Tibial nerve (tissue), 4 donors: ENCODE measurements around the gene TRERF1. TPM values are rescaled to one million over a fixed set of nuclear protein-coding genes. Genes with fewer than 3 reads are reported as not detected.

Source experiments
- DNase-seq, 2 donors: peaks; one replicate each; pipeline ENCODE4 v3.0.0-alpha.2; 2019; ENCODE audit warnings: low spot score in 2 of 2
- H3K27ac ChIP-seq, 4 donors: fragments of 200-600 bp; sonication (generic) in 3 of 4; one replicate each; pipeline ENCODE4 v1.5.1; 2017 to 2019; ENCODE audit warnings: mild to moderate bottlenecking in 1 of 4
- H3K27me3 ChIP-seq, 2 donors: fragments of 200-600 bp; sonication (generic) in 1 of 2; one replicate each; pipeline versions ENCODE4 v1.5.1 to v1.6.0; 2017 to 2019
- H3K36me3 ChIP-seq, 3 donors: fragments of 200-600 bp; sonication (generic); one replicate each; pipeline ENCODE4 v1.5.1; 2018 to 2019
- H3K4me1 ChIP-seq, 4 donors: fragments of 200-600 bp; sonication (generic) in 3 of 4; one replicate each; pipeline ENCODE4 v1.5.1; 2017 to 2019
- H3K4me3 ChIP-seq, 4 donors: fragments of 200-600 bp; sonication (generic) in 3 of 4; one replicate each; pipeline ENCODE4 v1.5.1; 2017 to 2019; ENCODE audit warnings: mild to moderate bottlenecking in 1 of 4, moderate library complexity in 1 of 4
- H3K9me3 ChIP-seq, 4 donors: fragments of 200-600 bp; sonication (generic) in 3 of 4; one replicate each; pipeline ENCODE4 v1.5.1; 2017 to 2019
- EP300 ChIP-seq, 2 donors: sonication (generic); formaldehyde crosslinking; IDR thresholded peaks; one replicate each; pipeline ENCODE4 v1.6.1; 2017; ENCODE audit warnings: antibody characterized with exemption in 2 of 2, mild to moderate bottlenecking in 1 of 2
- POLR2A ChIP-seq, 2 donors: fragments of 450-650 bp; IDR thresholded peaks; one replicate each; pipeline ENCODE4 v1.6.1; 2017; ENCODE audit warnings: antibody characterized with exemption in 2 of 2, mild to moderate bottlenecking in 2 of 2, moderate library complexity in 2 of 2
- WGBS, 2 donors: methylation state at CpG; one replicate each; pipeline ENCODE4 v1.1.5; 2018; 5-methylcytosine and 5-hydroxymethylcytosine counted together
- total RNA-seq, 4 donors: library from RNA; depleted of rRNA; stranded (reverse); fragments of >200 nt; gene quantifications; one replicate each; pipeline ENCODE4 v1.1.0, GENCODE V29; 2016
- TF ChIP-seq, protein P1 (sequence below), 5 experiments: fragments of 200-600 bp in 3 of 5; fragments of 450-650 bp in 2 of 5; sonication (generic) in 3 of 5; IDR thresholded peaks; one replicate each; pipeline ENCODE4 v1.5.1; 2016 to 2019; ENCODE audit warnings: antibody characterized with exemption in 5 of 5, mild to moderate bottlenecking in 3 of 5, moderate library complexity in 2 of 5

TRERF1 gene
- total RNA-seq, 4 donors from 2014 or later: 4.2 to 7.2 (median 4.9) TPM

DNA sequence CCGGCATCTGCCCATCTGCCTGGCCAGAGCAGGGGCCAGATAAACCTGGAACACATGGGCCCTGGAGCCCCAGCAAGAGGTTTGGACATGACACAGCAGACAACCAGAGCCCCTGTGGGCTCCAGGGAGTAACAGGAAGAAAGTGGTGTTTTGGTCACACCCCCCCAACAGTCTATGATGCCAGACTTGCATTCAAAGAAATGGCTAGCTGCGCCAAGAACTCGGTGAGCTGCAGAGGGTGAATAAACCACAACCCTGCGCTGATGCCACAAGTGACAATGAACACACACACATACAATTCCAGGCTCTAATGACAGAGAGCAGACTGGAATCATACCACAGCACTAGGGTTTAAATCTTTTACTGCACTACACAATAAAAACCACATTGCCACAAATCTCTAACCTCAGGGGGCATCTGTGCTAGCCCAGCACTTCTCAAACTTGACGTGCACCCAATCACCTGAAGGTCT is 34.0 kb downstream of the TRERF1 start:
- Histone ChIP-seq H3K4me1 (no peaks in the 10 kb centered on the region), H3K27ac (no peak overlapping the region), H3K36me3 (no peaks in the 10 kb centered on the region), H3K27me3 (no peaks in the 10 kb centered on the region), H3K4me3 (no peak overlapping the region), H3K9me3 (no peaks in the 10 kb centered on the region)
- TF ChIP-seq, protein P1, sequence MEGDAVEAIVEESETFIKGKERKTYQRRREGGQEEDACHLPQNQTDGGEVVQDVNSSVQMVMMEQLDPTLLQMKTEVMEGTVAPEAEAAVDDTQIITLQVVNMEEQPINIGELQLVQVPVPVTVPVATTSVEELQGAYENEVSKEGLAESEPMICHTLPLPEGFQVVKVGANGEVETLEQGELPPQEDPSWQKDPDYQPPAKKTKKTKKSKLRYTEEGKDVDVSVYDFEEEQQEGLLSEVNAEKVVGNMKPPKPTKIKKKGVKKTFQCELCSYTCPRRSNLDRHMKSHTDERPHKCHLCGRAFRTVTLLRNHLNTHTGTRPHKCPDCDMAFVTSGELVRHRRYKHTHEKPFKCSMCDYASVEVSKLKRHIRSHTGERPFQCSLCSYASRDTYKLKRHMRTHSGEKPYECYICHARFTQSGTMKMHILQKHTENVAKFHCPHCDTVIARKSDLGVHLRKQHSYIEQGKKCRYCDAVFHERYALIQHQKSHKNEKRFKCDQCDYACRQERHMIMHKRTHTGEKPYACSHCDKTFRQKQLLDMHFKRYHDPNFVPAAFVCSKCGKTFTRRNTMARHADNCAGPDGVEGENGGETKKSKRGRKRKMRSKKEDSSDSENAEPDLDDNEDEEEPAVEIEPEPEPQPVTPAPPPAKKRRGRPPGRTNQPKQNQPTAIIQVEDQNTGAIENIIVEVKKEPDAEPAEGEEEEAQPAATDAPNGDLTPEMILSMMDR (IDR thresholded peaks at IDR 0.05): no peak
- TF ChIP-seq EP300 (IDR thresholded peaks at IDR 0.05): no peak
- no peak for TF ChIP-seq POLR2A (IDR thresholded peaks at IDR 0.05)
- WGBS, 2 donors: 67 to 79% methylated on average over 5 of the region's 5 CpGs
- no peak for DNase-seq

DNA sequence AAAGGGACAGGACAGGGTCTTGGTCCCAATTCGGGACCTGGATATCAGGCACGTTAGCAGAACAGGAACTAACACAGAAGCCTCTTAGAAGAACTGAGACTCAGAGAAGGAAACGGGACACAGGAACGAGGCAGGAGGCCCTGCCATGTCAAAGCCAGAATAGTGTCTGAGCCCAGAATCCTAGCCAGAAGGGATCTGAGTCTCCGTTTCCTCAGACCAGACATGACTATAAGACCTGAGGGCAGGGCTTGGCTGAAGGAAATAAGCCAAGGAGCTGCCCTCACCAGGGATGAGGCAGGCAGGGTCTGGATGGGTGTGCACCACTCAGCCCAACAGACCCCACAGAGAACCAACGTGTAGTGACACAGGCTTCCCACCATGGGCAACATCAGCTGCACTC is 40.3 kb downstream of the TRERF1 start:
- DNase-seq: no peak
- WGBS, 2 donors: 72 to 75% methylated on average over 6 of the region's 6 CpGs
- Histone ChIP-seq H3K27ac (no peak overlapping the region), H3K36me3 (no peaks in the 10 kb centered on the region), H3K4me3 (no peak overlapping the region), H3K4me1 (peaks cover 0 to 16% (median 8%) of the 10 kb centered on the region in 4 donors), H3K27me3 (no peaks in the 10 kb centered on the region), H3K9me3 (no peaks in the 10 kb centered on the region)
- no peak for TF ChIP-seq POLR2A (IDR thresholded peaks at IDR 0.05)
- TF ChIP-seq, protein P1 (IDR thresholded peaks at IDR 0.05): no peak
- no peak for TF ChIP-seq EP300 (IDR thresholded peaks at IDR 0.05)

DNA sequence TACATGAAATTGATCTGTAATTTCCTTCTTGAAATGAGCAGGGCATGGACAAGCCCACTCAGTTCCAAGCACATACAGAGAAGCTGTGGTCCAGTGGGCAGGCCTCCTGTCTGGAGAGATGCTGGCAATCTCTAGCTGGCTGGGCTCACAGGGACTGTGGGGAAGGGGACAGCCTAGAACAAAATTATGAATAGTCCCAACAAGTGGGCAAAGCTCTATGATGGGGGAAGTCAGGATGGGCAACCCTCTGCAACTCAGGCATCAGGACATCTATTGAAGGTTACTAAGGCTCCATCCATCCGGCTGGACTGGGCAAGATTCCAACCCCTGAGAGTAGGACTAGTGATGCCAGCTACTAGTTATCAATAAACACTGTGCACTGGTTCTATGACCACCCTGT is 40.9 kb downstream of the TRERF1 start:
- H3K9me3 ChIP-seq: no peaks in the 10 kb centered on the region
- no peaks in the 10 kb centered on the region for H3K27me3 ChIP-seq
- 64 to 69% methylated on average over 1 of the region's 1 CpG for WGBS, 2 donors
- H3K27ac ChIP-seq: no peak overlapping the region
- H3K4me1 ChIP-seq: peaks cover 0 to 18% (median 8%) of the 10 kb centered on the region in 4 donors
- H3K36me3 ChIP-seq: no peaks in the 10 kb centered on the region
- no peak for DNase-seq
- no peak overlapping the region for H3K4me3 ChIP-seq
- no peak for TF ChIP-seq POLR2A (IDR thresholded peaks at IDR 0.05)
- TF ChIP-seq EP300 (IDR thresholded peaks at IDR 0.05): no peak
- TF ChIP-seq, protein P1 (IDR thresholded peaks at IDR 0.05): no peak

DNA sequence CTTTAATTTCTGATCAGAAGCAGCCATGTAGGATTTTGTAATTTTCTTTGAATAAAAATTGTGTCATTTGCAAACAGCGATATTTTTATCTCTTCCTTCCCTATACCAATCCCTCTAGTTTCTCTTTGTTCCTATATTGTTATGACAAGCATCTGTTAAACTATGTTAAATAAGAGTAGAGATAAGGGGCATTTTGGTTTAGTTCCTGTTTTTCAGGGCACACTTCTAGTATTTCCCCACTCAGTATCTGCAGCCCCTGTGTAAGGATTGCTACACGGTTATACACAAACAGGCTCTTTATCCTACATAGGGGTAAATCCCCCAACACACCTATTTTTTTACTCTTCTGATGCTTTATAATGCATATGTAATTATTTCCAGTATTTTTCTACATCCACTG is 42.1 kb downstream of the TRERF1 start:
- no peak for TF ChIP-seq EP300 (IDR thresholded peaks at IDR 0.05)
- TF ChIP-seq, protein P1 (IDR thresholded peaks at IDR 0.05): no peak
- TF ChIP-seq POLR2A (IDR thresholded peaks at IDR 0.05): no peak
- H3K9me3 ChIP-seq: no peaks in the 10 kb centered on the region
- no peaks in the 10 kb centered on the region for H3K27me3 ChIP-seq
- peaks cover 0 to 24% (median 10%) of the 10 kb centered on the region in 4 donors for H3K4me1 ChIP-seq
- 52 to 55% methylated on average over 2 of the region's 2 CpGs for WGBS, 2 donors
- no peak for DNase-seq
- no peaks in the 10 kb centered on the region for H3K36me3 ChIP-seq
- H3K4me3 ChIP-seq: no peak overlapping the region
- H3K27ac ChIP-seq: no peak overlapping the region

DNA sequence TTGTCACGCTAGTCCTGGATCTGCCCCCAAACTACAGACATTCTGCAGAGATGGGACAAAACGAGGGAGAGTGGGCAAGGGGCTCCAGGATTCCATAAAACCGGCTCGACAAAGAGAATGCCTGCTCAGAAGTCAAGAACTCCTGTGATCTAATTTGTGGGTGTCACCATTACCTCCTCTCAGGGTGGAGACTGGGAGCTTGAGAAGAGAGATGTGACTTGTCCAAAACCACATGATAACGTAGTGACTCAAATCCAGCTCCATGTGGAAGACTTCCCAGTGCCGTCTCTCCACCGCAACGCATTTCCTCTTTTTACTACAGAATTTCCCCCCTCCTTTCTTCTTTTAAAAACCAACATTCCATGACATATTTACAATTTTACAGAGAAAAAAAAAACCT is 44.3 kb downstream of the TRERF1 start:
- H3K27ac ChIP-seq: peak overlapping the region in 1 of 4 donors; percentile 16
- TF ChIP-seq EP300 (IDR thresholded peaks at IDR 0.05) (no peak), POLR2A (IDR thresholded peaks at IDR 0.05) (no peak)
- TF ChIP-seq, protein P1 (IDR thresholded peaks at IDR 0.05): no peak
- WGBS, 2 donors: 76 to 85% methylated on average over 8 of the region's 8 CpGs
- no peak for DNase-seq
- H3K4me3 ChIP-seq: no peak overlapping the region
- H3K9me3 ChIP-seq: no peaks in the 10 kb centered on the region
- peaks cover 0 to 35% (median 20%) of the 10 kb centered on the region in 4 donors for H3K4me1 ChIP-seq
- no peaks in the 10 kb centered on the region for H3K36me3 ChIP-seq
- no peaks in the 10 kb centered on the region for H3K27me3 ChIP-seq
